Activated T-helper 1 cell treated with anti-CD3 and anti-CD28 coated beads, Interleukin-12 subunit alpha, Interleukin-12 subunit beta, Interleukin-2, Interleukin-4 antibody, amounts not matched to agents 30 ng/mL and 10 ng/mL and 1 ng/mL, durations not matched to agents 14 hours and 24 hours and 36 hours (primary cell): ENCODE results near the gene INAVA. TPM values are rescaled to one million over a fixed set of nuclear protein-coding genes. Genes with fewer than 3 reads are reported as not detected.

Source experiments
- DNase-seq: peaks from one replicate; pipeline ENCODE4 v3.0.0; 2021; ENCODE audit warnings: low spot score
- H3K27ac Mint-ChIP-seq: one replicate; pipeline ENCODE4 v1.8.0; 2021; ENCODE audit warnings: mild to moderate bottlenecking, mixed read lengths
- H3K27me3 Mint-ChIP-seq: one replicate; pipeline ENCODE4 v1.8.0; 2022; ENCODE audit warnings: mild to moderate bottlenecking, moderate library complexity, mixed read lengths; ENCODE audit not compliant: insufficient read depth
- H3K36me3 Mint-ChIP-seq: one replicate; pipeline ENCODE4 v1.8.0; 2021; ENCODE audit warnings: low read depth, mixed read lengths
- H3K4me1 Mint-ChIP-seq: one replicate; pipeline ENCODE4 v1.8.0; 2021; ENCODE audit warnings: low read depth, mixed read lengths
- H3K4me3 Mint-ChIP-seq: one replicate; pipeline ENCODE4 v1.8.0; 2021; ENCODE audit warnings: mild to moderate bottlenecking, moderate library complexity, mixed read lengths
- H3K9me3 Mint-ChIP-seq: one replicate; pipeline ENCODE4 v1.8.0; 2021; ENCODE audit warnings: mixed read lengths
- intact Hi-C: fragments of 100-400 bp; cut with micrococcal nuclease; formaldehyde crosslinking; loops from one replicate; pipeline ENCODE4 v1.15.1; 2024
- total RNA-seq: library from RNA; stranded (reverse); gene quantifications from 2 replicates; pipeline ENCODE4 v1.2.3, GENCODE V29; 2022

The INAVA gene, protein sequence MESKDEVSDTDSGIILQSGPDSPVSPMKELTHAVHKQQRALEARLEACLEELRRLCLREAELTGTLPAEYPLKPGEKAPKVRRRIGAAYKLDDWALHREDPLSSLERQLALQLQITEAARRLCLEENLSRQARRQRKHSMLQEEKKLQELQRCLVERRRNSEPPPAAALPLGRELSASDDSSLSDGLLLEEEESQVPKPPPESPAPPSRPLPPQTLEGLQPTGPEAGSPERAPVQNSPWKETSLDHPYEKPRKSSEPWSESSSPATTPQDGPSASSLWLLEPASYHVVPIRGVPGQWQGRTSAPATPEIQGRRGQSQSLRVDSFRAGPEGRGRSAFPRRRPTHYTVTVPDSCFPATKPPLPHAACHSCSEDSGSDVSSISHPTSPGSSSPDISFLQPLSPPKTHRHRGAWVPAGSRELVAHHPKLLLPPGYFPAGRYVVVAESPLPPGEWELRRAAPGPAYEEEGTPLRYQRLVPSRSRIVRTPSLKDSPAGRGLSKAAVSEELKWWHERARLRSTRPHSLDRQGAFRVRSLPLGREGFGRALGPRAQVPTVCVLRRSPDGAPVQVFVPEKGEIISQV
- total RNA-seq = 0.16 TPM in 1 of 2 replicates, not detected in the other

DNA sequence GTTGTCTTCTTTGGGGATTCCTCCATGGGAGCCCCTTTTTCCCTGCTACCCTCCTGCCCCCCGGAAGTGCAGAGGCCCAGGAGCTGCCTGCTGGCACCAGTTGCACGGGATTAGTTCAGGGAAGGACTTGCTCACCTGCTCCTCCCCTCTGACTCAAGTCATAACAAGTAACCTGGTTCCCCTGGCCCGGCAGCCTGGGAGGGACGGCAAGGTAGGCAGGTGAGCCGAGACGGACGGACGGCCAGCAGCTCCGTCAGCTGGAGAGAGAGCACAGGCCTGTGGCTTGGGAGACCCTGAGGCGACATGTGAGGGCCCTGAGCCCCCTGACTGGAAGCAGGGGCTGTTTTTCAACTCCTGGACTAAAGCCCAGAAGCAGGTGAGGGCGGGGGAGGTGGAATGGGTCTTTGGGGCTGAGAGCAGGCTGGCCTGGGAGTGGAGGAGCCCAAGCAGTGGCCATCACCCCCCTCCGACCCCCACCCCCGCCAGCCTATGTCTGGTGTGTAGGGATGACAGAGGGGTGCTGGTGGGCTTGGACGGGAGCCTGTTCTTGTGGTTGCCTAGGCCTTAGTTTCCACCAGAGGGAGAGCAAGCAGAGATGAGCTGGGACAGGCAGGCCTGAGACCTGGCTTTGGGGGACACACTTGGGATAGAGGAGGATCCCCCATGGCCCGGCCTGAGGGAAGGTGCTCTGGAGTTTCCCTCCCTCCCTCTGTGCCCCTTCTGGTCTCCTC is at the start of gene INAVA:
INAVA (plus strand) TSS at position 189 of the 731 bp plus-strand sequence. CDS start 3,501 bp downstream, outside the sequence.
- H3K27me3 Mint-ChIP-seq = peaks cover 73% of the 10 kb centered on the region
- H3K27ac Mint-ChIP-seq = no peak within 1 kb of the TSS
- no peak within 1 kb of the TSS for H3K4me3 Mint-ChIP-seq
- no peaks in the 10 kb centered on the region for H3K36me3 Mint-ChIP-seq
- no peak for DNase-seq
- H3K9me3 Mint-ChIP-seq = no peaks in the 10 kb centered on the region
- intact Hi-C loops = no loop called here
- peaks cover 12% of the 10 kb centered on the region for H3K4me1 Mint-ChIP-seq

DNA sequence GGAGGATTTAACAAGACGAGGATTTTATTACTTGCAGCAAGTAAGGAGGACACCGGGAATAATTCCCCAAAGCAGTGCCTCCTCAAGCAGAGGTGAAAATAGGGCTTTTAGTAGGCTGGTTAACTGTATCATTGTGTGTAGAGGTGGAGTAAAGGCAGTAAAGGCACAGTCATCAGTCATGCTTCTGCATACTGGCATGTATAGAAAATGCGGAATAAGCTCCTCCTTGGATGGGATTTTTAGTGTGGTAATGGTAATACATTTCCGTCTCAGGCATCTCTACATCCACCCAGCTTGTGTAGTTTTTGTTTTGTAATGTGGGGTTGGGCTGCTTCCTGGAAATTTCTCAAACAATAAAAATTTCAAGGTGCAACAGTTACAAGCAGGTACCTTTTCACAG is 49.3 kb upstream of the INAVA start:
- H3K36me3 Mint-ChIP-seq = no peaks in the 10 kb centered on the region
- intact Hi-C loops = no loop called here
- DNase-seq = no peak
- no peaks in the 10 kb centered on the region for H3K4me1 Mint-ChIP-seq
- no peak overlapping the region for H3K4me3 Mint-ChIP-seq
- H3K27me3 Mint-ChIP-seq = peaks cover 6% of the 10 kb centered on the region
- H3K9me3 Mint-ChIP-seq = no peaks in the 10 kb centered on the region
- H3K27ac Mint-ChIP-seq = no peak overlapping the region

- no peaks in the 10 kb centered on the region for H3K9me3 Mint-ChIP-seq
- no peaks in the 10 kb centered on the region for H3K4me1 Mint-ChIP-seq
- H3K27ac Mint-ChIP-seq = no peak overlapping the region
- no peak for DNase-seq
- H3K27me3 Mint-ChIP-seq = peaks cover 6% of the 10 kb centered on the region
- no peaks in the 10 kb centered on the region for H3K36me3 Mint-ChIP-seq
- H3K4me3 Mint-ChIP-seq = no peak overlapping the region
- intact Hi-C loops = no loop called here
Measured at GRCh38 chr1:200846398-200846797, 48.3 kb upstream of the INAVA start.

DNA sequence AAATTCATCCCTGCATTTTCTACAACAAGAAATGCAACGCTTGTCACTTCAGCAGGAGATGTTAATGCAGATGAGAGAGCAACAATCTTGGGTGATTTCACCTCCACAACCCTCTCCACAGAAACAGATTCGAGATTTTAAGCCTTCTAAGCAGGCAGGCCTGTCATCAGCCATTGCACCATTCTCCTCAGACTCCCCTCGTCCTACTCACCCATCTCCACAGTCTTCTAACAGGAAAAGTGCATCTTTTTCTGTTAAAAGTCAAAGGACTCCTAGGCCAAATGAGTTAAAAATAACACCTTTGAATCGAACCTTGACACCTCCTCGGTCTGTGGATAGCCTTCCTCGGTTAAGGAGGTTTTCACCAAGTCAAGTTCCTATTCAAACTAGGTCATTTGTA is 45.3 kb upstream of the INAVA start:
- Mint-ChIP-seq H3K36me3 (no peaks in the 10 kb centered on the region), H3K27ac (no peak overlapping the region), H3K9me3 (no peaks in the 10 kb centered on the region), H3K4me3 (no peak overlapping the region), H3K4me1 (no peaks in the 10 kb centered on the region), H3K27me3 (peaks cover 9% of the 10 kb centered on the region)
- no peak for DNase-seq
- intact Hi-C loops = no loop called here

DNA sequence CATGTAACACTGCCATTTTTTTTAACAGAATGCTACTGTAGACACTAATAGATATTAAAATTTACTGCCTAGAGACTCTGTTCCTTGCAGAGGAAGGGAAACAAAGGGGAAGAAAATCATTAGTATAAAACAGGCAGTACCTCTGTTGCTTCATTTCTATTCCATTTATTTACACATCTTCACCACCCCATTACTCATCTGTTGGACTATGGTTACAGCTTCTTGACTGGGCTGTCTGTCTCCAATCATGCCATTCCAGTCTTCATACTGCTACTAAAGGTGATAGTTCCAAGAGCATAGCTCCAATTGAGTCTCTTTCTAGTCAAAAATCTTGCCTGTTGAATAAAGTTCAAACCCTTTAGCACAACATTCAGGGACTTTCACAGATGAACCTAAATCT is 44.1 kb upstream of the INAVA start:
- no peak overlapping the region for H3K27ac Mint-ChIP-seq
- no peaks in the 10 kb centered on the region for H3K4me1 Mint-ChIP-seq
- H3K9me3 Mint-ChIP-seq = no peaks in the 10 kb centered on the region
- no peaks in the 10 kb centered on the region for H3K36me3 Mint-ChIP-seq
- no peak for DNase-seq
- H3K4me3 Mint-ChIP-seq = no peak overlapping the region
- H3K27me3 Mint-ChIP-seq = peaks cover 9% of the 10 kb centered on the region
- intact Hi-C loops = no loop called here

- Mint-ChIP-seq H3K27ac (no peak overlapping the region), H3K4me3 (no peak overlapping the region), H3K9me3 (no peaks in the 10 kb centered on the region), H3K27me3 (no peaks in the 10 kb centered on the region), H3K4me1 (no peaks in the 10 kb centered on the region), H3K36me3 (no peaks in the 10 kb centered on the region)
- intact Hi-C loops = no loop called here
- no peak for DNase-seq
Measured at GRCh38 chr1:200856716-200857357, 37.9 kb upstream of the INAVA start.

- intact Hi-C loops = no loop called here
- Mint-ChIP-seq H3K4me1 (peaks cover 7% of the 10 kb centered on the region), H3K36me3 (no peaks in the 10 kb centered on the region), H3K9me3 (no peaks in the 10 kb centered on the region), H3K27me3 (peaks cover 3% of the 10 kb centered on the region), H3K4me3 (no peak overlapping the region), H3K27ac (no peak overlapping the region)
- no peak for DNase-seq
Measured at GRCh38 chr1:200857804-200858203, 36.9 kb upstream of the INAVA start.

GRCh38 chr1:200861937-200862647 is 32.6 kb upstream of the INAVA start:
- Mint-ChIP-seq H3K9me3 (no peaks in the 10 kb centered on the region), H3K27ac (peak overlapping the region; percentile 42), H3K4me1 (peaks cover 28% of the 10 kb centered on the region), H3K27me3 (peaks cover 20% of the 10 kb centered on the region), H3K4me3 (no peak overlapping the region), H3K36me3 (no peaks in the 10 kb centered on the region)
- DNase-seq = no peak
- intact Hi-C loops = no loop called here

GRCh38 chr1:200862713-200863415 is 31.8 kb upstream of the INAVA start:
- intact Hi-C loops = no loop called here
- Mint-ChIP-seq H3K9me3 (no peaks in the 10 kb centered on the region), H3K27me3 (peaks cover 24% of the 10 kb centered on the region), H3K4me3 (no peak overlapping the region), H3K27ac (no peak overlapping the region), H3K36me3 (no peaks in the 10 kb centered on the region), H3K4me1 (peaks cover 31% of the 10 kb centered on the region)
- no peak for DNase-seq

DNA sequence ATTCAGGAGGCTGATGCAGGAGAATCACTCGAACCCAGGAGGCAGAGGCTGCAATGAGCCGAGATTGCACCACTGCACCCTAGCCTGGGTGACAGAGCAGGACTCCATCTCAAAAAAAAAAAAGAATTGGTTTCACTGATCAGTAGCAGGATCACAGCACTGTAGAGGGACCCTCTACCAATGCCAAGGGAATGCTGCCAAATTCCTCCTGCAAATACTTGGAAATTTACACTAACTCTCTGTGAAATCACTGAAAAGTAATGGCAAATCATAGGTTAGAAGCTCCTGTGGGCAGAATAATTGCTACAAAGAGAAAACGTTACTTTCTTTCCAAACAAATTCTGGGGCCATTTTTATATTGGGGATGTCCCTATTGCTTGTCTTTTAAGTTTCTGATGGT is 28.6 kb upstream of the INAVA start:
- Mint-ChIP-seq H3K4me3 (no peak overlapping the region), H3K27me3 (peaks cover 34% of the 10 kb centered on the region), H3K9me3 (no peaks in the 10 kb centered on the region), H3K27ac (no peak overlapping the region), H3K36me3 (no peaks in the 10 kb centered on the region), H3K4me1 (peaks cover 41% of the 10 kb centered on the region)
- intact Hi-C loops = loop anchor here (1.0 to 5.0 kb wide), 5 partner anchors 12 to 241 kb away; no protein-coding TSS in a partner anchor
- no peak for DNase-seq

- no peak overlapping the region for H3K27ac Mint-ChIP-seq
- H3K4me3 Mint-ChIP-seq = no peak overlapping the region
- peaks cover 37% of the 10 kb centered on the region for H3K27me3 Mint-ChIP-seq
- H3K9me3 Mint-ChIP-seq = no peaks in the 10 kb centered on the region
- DNase-seq = no peak
- H3K4me1 Mint-ChIP-seq = peaks cover 41% of the 10 kb centered on the region
- intact Hi-C loops = loop anchor here (1.0 to 5.0 kb wide), 5 partner anchors 12 to 241 kb away; no protein-coding TSS in a partner anchor
- no peaks in the 10 kb centered on the region for H3K36me3 Mint-ChIP-seq
Measured at GRCh38 chr1:200866521-200866920, 28.2 kb upstream of the INAVA start.
